Liver (tissue), 9 donors: ENCODE data around the gene ARHGAP33. TPM values are rescaled to one million over a fixed set of nuclear protein-coding genes. Genes with fewer than 3 reads are reported as not detected.

Experiments used
- DNase-seq: peaks from one replicate; pipeline ENCODE4 v3.0.0-alpha.2; 2017; ENCODE audit warnings: low spot score
- H3K27ac ChIP-seq, 2 donors: one replicate each; pipeline ENCODE4 v1.7.0; 2013; ENCODE audit warnings: inconsistent platforms in 2 of 2, low read length in 2 of 2, control low read depth in 1 of 2, low read depth in 1 of 2, mild to moderate bottlenecking in 1 of 2
- H3K27me3 ChIP-seq, 4 donors: one replicate each; pipeline versions ENCODE4 v1.6.1 to v1.7.0; 2013; ENCODE audit warnings: low read length in 3 of 4, inconsistent platforms in 1 of 4, mild to moderate bottlenecking in 1 of 4, moderate library complexity in 1 of 4; ENCODE audit not compliant: control insufficient read depth in 4 of 4, insufficient read depth in 4 of 4
- H3K36me3 ChIP-seq, 4 donors: one replicate each; pipeline versions ENCODE4 v1.6.1 to v1.7.0; 2013; ENCODE audit warnings: low read length in 3 of 4, mild to moderate bottlenecking in 3 of 4, low read depth in 1 of 4, moderate library complexity in 1 of 4; ENCODE audit not compliant: control insufficient read depth in 4 of 4, insufficient read depth in 3 of 4
- H3K4me1 ChIP-seq, 4 donors: one replicate each; pipeline versions ENCODE4 v1.6.1 to v1.7.0; 2013; ENCODE audit warnings: low read length in 3 of 4, mild to moderate bottlenecking in 3 of 4, moderate library complexity in 1 of 4; ENCODE audit not compliant: control insufficient read depth in 4 of 4, insufficient read depth in 4 of 4
- H3K4me3 ChIP-seq, 3 donors: one replicate each; pipeline versions ENCODE4 v1.6.1 to v1.7.0; 2013; ENCODE audit warnings: low read length in 3 of 3, control low read depth in 1 of 3, low read depth in 1 of 3, mild to moderate bottlenecking in 1 of 3
- H3K9ac ChIP-seq, 2 donors: one replicate each; pipeline ENCODE4 v1.7.0; 2013; ENCODE audit warnings: low read length in 2 of 2, mild to moderate bottlenecking in 2 of 2, moderate library complexity in 2 of 2, control low read depth in 1 of 2, low read depth in 1 of 2
- H3K9me3 ChIP-seq, 4 donors: one replicate each; pipeline versions ENCODE4 v1.6.1 to v1.7.0; 2013; ENCODE audit warnings: low read length in 3 of 4; ENCODE audit not compliant: control insufficient read depth in 4 of 4
- ATF3 ChIP-seq: IDR thresholded peaks from 2 replicates; pipeline ENCODE4 v1.6.1; 2016; ENCODE audit warnings: antibody characterized with exemption
- CTCF ChIP-seq: fragments of 150-350 bp; IDR thresholded peaks from 2 replicates; pipeline ENCODE4 v1.5.1; 2017; ENCODE audit warnings: improper control_type of control experiment, low read depth, low read length; ENCODE audit not compliant: missing input control
- EGR1 ChIP-seq, 2 donors: IDR thresholded peaks; 2 replicates each; pipeline ENCODE4 v1.6.1; 2016 to 2018; ENCODE audit warnings: antibody characterized with exemption in 2 of 2, low read depth in 2 of 2
- FOXA1 ChIP-seq: IDR thresholded peaks from 2 replicates; pipeline ENCODE4 v1.6.1; 2016; ENCODE audit warnings: antibody characterized with exemption
- FOXA2 ChIP-seq: IDR thresholded peaks from 2 replicates; pipeline ENCODE4 v1.6.1; 2016; ENCODE audit warnings: antibody characterized with exemption
- GABPA ChIP-seq, 2 donors: IDR thresholded peaks in 1 of 2; conservative IDR thresholded peaks in 1 of 2; 2 replicates each; pipeline ENCODE4 v1.6.1; 2016; ENCODE audit warnings: antibody characterized with exemption in 2 of 2, mild to moderate bottlenecking in 1 of 2, moderate library complexity in 1 of 2
- HNF4A ChIP-seq, 2 donors: conservative IDR thresholded peaks; 2 replicates each; pipeline ENCODE4 v1.6.1; 2016; ENCODE audit warnings: antibody characterized with exemption in 2 of 2, mild to moderate bottlenecking in 2 of 2
- HNF4G ChIP-seq: IDR thresholded peaks from 2 replicates; pipeline ENCODE4 v1.6.1; 2016; ENCODE audit warnings: antibody characterized with exemption
- JUND ChIP-seq, 2 donors: IDR thresholded peaks; 2 replicates each; pipeline ENCODE4 v1.6.1; 2016; ENCODE audit warnings: antibody characterized with exemption in 2 of 2
- RAD21 ChIP-seq, 2 donors: IDR thresholded peaks; 2 replicates each; pipeline ENCODE4 v1.6.1; 2016; ENCODE audit warnings: antibody characterized with exemption in 2 of 2, mild to moderate bottlenecking in 2 of 2
- REST ChIP-seq: IDR thresholded peaks from 2 replicates; pipeline ENCODE4 v1.6.1; 2016; ENCODE audit warnings: antibody characterized with exemption, mild to moderate bottlenecking
- RXRA ChIP-seq, 2 donors: IDR thresholded peaks; 2 replicates each; pipeline ENCODE4 v1.6.1; 2017 to 2018; ENCODE audit warnings: antibody characterized with exemption in 2 of 2, mild to moderate bottlenecking in 1 of 2
- YY1 ChIP-seq: IDR thresholded peaks from 2 replicates; pipeline ENCODE4 v1.6.1; 2016; ENCODE audit warnings: antibody characterized with exemption, mild to moderate bottlenecking
- ZBTB33 ChIP-seq: IDR thresholded peaks from 2 replicates; pipeline ENCODE4 v1.6.1; 2016; ENCODE audit warnings: antibody characterized with exemption
- WGBS: extraction: QIAGEN DNeasy Blood & Tissue Kit; methylation state at CpG from one replicate; pipeline ENCODE4 v1.1.7; 2013; 5-methylcytosine and 5-hydroxymethylcytosine counted together
- polyA plus RNA-seq, 2 donors: library from polyadenylated mRNA; stranded (reverse) in 1 of 2; unstranded in 1 of 2; fragments of 200-250 nt in 1 of 2; fragments of >200 nt in 1 of 2; fragmentation: Nextera tagmentation in 1 of 2; extraction: Ambion mirVana in 1 of 2; gene quantifications; one replicate each; pipeline versions ENCODE4 v1.2.1 to v1.2.3, GENCODE V29; 2013 to 2015
- total RNA-seq, 2 donors: library from RNA; depleted of rRNA; stranded (reverse); fragments of >200 nt; gene quantifications; one replicate each; pipeline ENCODE4 v1.2.3, GENCODE V29; 2014
- TF ChIP-seq, protein P1 (sequence below): IDR thresholded peaks from 2 replicates; pipeline ENCODE4 v1.6.1; 2016; ENCODE audit warnings: antibody characterized with exemption
- donor health status: healthy.
- donor health status: healthy.
- donor health status: healthy.
- donor health status: healthy.
- donor health status: healthy.

ARHGAP33 gene
- total and polyA plus RNA-seq, 4 donors = 0.85 to 10.1 (median 1.8) TPM

DNA sequence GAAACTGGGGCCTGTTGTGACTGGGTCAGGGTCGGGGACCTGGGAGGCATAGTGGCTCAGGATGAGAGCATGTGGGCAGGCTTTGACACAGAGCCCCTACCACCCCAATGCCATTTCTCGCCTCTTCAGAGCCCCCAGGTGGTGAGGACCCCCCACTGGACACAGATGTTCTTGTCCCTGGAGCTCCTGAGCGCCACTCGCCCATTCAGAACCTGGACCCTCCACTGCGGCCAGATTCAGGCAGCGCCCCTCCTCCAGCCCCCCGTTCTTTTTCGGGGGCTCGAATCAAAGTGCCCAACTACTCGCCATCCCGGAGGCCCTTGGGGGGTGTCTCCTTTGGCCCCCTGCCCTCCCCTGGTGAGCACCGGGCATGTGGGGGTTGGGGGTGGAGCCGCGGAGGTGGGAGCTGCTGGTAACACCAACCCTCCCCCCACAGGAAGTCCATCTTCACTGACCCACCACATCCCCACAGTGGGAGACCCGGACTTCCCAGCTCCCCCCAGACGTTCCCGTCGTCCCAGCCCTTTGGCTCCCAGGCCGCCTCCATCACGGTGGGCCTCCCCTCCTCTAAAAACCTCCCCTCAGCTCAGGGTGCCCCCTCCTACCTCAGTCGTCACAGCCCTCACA is 43.5 kb upstream of the ARHGAP33 start:
- Histone ChIP-seq H3K9ac (no peak overlapping the region), H3K36me3 (peaks cover 44 to 92% (median 56%) of the 10 kb centered on the region in 4 donors), H3K27me3 (no peaks in the 10 kb centered on the region), H3K4me1 (no peaks in the 10 kb centered on the region), H3K9me3 (no peaks in the 10 kb centered on the region), H3K27ac (no peak overlapping the region), H3K4me3 (no peak overlapping the region)
- DNase-seq = no peak
- no peak for TF ChIP-seq FOXA2
- no peak for TF ChIP-seq RXRA (IDR thresholded peaks at IDR 0.05)
- TF ChIP-seq JUND (IDR thresholded peaks at IDR 0.05) = no peak
- TF ChIP-seq FOXA1 = no peak
- TF ChIP-seq REST = no peak
- no peak for TF ChIP-seq CTCF
- WGBS = 92% methylated on average over 21 of the region's 21 CpGs

DNA sequence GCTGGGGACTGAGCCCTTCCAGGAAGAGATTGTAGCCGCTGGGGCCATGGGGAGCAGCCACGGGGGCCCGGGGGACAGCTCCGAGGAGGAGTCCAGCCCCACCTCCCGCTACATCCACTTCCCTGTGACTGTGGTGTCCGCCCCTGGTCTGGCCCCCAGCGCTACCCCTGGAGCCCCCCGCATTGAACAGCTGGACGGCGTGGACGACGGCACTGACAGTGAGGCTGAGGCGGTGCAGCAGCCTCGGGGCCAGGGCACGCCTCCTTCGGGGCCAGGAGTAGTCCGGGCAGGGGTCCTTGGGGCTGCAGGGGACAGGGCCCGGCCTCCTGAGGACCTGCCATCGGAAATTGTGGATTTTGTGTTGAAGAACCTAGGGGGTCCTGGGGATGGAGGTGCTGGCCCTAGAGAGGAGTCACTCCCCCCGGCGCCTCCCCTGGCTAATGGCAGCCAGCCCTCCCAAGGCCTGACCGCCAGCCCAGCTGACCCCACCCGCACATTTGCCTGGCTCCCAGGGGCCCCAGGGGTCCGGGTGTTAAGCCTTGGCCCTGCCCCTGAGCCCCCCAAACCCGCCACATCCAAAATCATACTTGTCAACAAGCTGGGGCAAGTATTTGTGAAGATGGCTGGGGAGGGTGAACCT is 42.7 kb upstream of the ARHGAP33 start:
- Histone ChIP-seq H3K27me3 (no peaks in the 10 kb centered on the region), H3K9me3 (no peaks in the 10 kb centered on the region), H3K4me3 (no peak overlapping the region), H3K36me3 (peaks cover 39 to 91% (median 51%) of the 10 kb centered on the region in 4 donors), H3K4me1 (no peaks in the 10 kb centered on the region), H3K27ac (no peak overlapping the region), H3K9ac (no peak overlapping the region)
- DNase-seq = no peak
- WGBS = 95% methylated on average over 25 of the region's 25 CpGs
- TF ChIP-seq, protein P1, sequence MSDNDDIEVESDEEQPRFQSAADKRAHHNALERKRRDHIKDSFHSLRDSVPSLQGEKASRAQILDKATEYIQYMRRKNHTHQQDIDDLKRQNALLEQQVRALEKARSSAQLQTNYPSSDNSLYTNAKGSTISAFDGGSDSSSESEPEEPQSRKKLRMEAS = no peak
- TF ChIP-seq HNF4A (conservative IDR thresholded peaks at IDR 0.05) = no peak
- no peak for TF ChIP-seq RAD21 (IDR thresholded peaks at IDR 0.05)
- no peak for TF ChIP-seq CTCF
- TF ChIP-seq REST = no peak
- TF ChIP-seq ZBTB33 = no peak
- no peak for TF ChIP-seq HNF4G
- no peak for TF ChIP-seq RXRA (IDR thresholded peaks at IDR 0.05)
- no peak for TF ChIP-seq YY1
- TF ChIP-seq ATF3 = no peak
- no peak for TF ChIP-seq EGR1 (IDR thresholded peaks at IDR 0.05; ENCODE audit: low read depth in 2 of 2)
- no peak for TF ChIP-seq GABPA (IDR thresholded peaks at IDR 0.05 in 1 of 2, conservative IDR thresholded peaks at IDR 0.05 in 1 of 2)
